Ovary (tissue), 3 donors: ENCODE data around the gene SYNDIG1.

Experiments
- CTCF ChIP-seq, 3 donors: fragments of 450-650 bp in 2 of 3; fragments of 200-600 bp in 1 of 3; IDR thresholded peaks; one replicate each; pipeline versions ENCODE4 v1.5.1 to v1.8.0; 2016 to 2022; ENCODE audit warnings: antibody characterized with exemption in 3 of 3, mild to moderate bottlenecking in 1 of 3
- POLR2A ChIP-seq: fragments of 450-650 bp; IDR thresholded peaks from one replicate; pipeline ENCODE4 v1.6.1; 2017; ENCODE audit warnings: antibody characterized with exemption, mild to moderate bottlenecking, moderate library complexity
- donor health status: DM: no; HTN: no; CAD: no.

- no peak for TF ChIP-seq POLR2A
- no peak for TF ChIP-seq CTCF (IDR thresholded peaks at IDR 0.05)
Measured at GRCh38 chr20:24598346-24598745, 128.9 kb downstream of the SYNDIG1 start.
